Astrocyte of the spinal cord (primary cell): ENCODE measurements around the gene MAST2.

Source experiments
- DNase-seq: peaks from one replicate; pipeline ENCODE4 v3.0.0; 2011; ENCODE audit warnings: low read depth, low spot score
- H3K4me3 ChIP-seq: 2 replicates; pipeline ENCODE4 v1.5.1; 2011; ENCODE audit warnings: low read depth, mild to moderate bottlenecking, low read length, moderate library complexity
- in situ Hi-C: cut with HindIII; loops from 2 replicates; pipeline ENCODE4 v1.10.0; 2017; ENCODE audit warnings: low sequenced_read_pairs
- TF ChIP-seq, protein P1 (sequence below): IDR thresholded peaks from 2 replicates; pipeline ENCODE4 v1.5.1; 2012; ENCODE audit warnings: low read depth, mild to moderate bottlenecking, low read length, inconsistent platforms

Gene MAST2

GRCh38 chr1:46034601-46035516 is 231.4 kb downstream of the MAST2 start:
- no peak for DNase-seq
- in situ Hi-C loops, result no loop called here
- TF ChIP-seq, protein P1, sequence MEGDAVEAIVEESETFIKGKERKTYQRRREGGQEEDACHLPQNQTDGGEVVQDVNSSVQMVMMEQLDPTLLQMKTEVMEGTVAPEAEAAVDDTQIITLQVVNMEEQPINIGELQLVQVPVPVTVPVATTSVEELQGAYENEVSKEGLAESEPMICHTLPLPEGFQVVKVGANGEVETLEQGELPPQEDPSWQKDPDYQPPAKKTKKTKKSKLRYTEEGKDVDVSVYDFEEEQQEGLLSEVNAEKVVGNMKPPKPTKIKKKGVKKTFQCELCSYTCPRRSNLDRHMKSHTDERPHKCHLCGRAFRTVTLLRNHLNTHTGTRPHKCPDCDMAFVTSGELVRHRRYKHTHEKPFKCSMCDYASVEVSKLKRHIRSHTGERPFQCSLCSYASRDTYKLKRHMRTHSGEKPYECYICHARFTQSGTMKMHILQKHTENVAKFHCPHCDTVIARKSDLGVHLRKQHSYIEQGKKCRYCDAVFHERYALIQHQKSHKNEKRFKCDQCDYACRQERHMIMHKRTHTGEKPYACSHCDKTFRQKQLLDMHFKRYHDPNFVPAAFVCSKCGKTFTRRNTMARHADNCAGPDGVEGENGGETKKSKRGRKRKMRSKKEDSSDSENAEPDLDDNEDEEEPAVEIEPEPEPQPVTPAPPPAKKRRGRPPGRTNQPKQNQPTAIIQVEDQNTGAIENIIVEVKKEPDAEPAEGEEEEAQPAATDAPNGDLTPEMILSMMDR, result no peak
- H3K4me3 ChIP-seq, result no peak overlapping the region

DNA sequence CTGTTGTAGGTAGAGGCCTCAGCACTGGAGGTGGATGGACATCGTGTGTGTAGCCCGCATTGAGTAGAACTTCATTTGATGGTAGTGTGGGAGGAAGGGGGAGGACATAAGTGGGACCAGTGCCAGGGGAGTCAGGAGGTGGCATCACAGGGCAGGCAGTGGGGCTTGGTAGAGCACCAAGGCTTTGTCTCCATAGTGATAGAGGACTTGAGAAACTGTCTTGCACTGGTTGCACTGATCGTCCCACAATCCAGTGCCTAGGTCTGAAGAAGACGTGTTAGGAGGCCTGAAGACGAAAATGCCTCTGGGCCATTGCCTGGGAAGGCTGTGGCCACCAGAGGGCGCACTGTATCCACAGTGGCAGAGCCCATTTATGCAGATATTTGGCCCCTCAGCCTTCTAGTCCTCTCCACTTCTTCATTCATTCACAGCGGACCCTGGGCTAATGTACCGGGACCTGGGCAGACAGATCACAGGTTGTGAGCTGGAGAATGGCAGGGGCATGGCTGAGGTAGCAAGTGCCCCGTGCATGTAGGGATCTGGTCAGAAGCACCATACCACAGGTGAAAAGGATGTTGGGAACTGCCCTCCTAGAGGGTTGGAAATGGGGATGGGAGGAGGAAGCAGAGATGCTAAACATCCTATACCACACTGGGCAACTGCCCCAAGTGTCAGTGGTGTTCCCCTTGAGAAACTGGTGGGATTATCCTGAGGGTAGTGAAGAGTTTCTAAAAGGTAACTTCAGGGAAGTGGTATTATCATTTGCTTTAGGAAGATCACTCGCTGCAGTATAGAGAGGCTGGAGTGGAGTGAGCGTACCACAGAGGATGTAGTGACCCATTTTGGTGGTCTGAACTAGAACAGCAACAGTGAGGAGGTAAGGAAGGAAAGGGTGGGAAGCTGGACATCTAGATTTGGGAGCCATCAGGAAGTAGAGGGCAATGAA is 233.8 kb downstream of the MAST2 start:
- DNase-seq, result peak; percentile 84
- no peak overlapping the region for H3K4me3 ChIP-seq
- in situ Hi-C loops, result no loop called here
- TF ChIP-seq, protein P1, result peak; percentile 99

DNA sequence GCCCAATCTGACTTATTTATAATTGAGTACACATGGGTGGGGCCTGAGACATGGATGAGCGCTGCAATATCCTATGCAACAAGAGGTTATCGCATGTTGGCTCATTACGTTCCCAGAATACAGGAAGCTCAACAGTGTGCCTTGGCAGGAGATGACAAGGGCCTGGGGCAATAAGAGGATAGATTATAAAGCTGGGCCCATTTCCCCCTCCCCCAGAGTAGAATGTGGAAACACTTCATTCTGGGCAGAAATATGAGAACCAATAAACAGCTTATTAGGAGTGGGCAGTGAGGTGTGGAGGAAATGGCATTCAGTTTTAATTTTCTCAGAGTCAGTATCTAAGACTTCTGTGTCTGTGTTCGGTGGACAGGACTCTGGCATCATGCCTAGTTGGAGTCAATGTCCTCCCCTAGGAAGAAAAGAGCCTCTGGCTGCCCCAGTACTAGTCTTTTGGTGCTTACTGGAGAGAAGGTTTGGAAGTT is 236.2 kb downstream of the MAST2 start:
- in situ Hi-C loops, result loop anchor here (10.0 kb wide), 1 partner anchor 165 kb away; the partner anchor contains the start of gene LURAP1
- DNase-seq, result peak; percentile 22
- H3K4me3 ChIP-seq, result no peak overlapping the region
- TF ChIP-seq, protein P1, result no peak

GRCh38 chr1:46041551-46041950 is 238.1 kb downstream of the MAST2 start:
- DNase-seq, result no peak
- no peak overlapping the region for H3K4me3 ChIP-seq
- in situ Hi-C loops, result loop anchor here (10.0 kb wide), 1 partner anchor 163 kb away; the partner anchor contains the start of gene LURAP1
- TF ChIP-seq, protein P1, result no peak

- in situ Hi-C loops, result loop anchor here (10.0 kb wide), 1 partner anchor 163 kb away; the partner anchor contains the start of gene LURAP1
- peak; percentile 24 for DNase-seq
- TF ChIP-seq, protein P1, result no peak
- H3K4me3 ChIP-seq, result no peak overlapping the region
Observed at GRCh38 chr1:46041974-46042373, 238.6 kb downstream of the MAST2 start.

DNA sequence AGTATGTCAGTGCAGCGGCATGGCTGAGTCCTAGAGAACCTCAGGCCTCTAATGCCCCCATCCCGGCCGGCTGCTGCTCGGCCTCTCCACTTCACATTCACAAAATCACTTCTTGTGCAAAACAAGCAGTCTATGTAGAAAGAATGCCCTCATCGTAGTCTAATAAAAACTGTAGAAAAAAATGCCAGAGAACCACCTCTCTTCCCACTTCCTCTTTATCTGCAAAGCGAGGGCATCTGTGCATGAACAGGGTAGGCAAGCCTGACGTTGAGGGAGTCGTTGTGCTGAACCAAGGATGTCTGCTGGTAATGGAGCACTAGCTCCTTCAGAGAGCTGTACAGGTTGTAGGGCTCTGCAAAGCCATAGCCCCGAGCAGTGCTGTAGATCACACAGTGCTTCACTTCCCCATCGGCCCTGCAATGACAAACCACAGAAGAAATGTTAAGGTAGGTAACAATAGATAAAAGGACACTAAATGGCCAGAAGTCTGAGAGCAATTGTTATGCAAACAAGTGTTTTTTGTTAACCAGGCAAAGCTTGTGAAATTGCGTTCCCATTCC is 240.1 kb downstream of the MAST2 start:
- H3K4me3 ChIP-seq, result no peak overlapping the region
- no peak for DNase-seq
- in situ Hi-C loops, result loop anchor here (10.0 kb wide), 1 partner anchor 161 kb away; the partner anchor contains the start of gene LURAP1
- TF ChIP-seq, protein P1, result no peak
